Epithelial cell of prostate (primary cell): Measurements from ENCODE around the gene APRT.
"Not testable (repeated sequence)": the region's sequence is repeated elsewhere in the genome, so short reads cannot be mapped to it uniquely, and the experiment has no call there.

Experiments used
- DNase-seq: peaks from one replicate; pipeline ENCODE4 v3.0.0-alpha.2; 2011; ENCODE audit warnings: low read depth, low spot score
- H3K27ac ChIP-seq: fragments of 450-650 bp; 2 replicates; pipeline ENCODE4 v1.5.1; 2017; ENCODE audit warnings: mild to moderate bottlenecking

APRT gene

DNA sequence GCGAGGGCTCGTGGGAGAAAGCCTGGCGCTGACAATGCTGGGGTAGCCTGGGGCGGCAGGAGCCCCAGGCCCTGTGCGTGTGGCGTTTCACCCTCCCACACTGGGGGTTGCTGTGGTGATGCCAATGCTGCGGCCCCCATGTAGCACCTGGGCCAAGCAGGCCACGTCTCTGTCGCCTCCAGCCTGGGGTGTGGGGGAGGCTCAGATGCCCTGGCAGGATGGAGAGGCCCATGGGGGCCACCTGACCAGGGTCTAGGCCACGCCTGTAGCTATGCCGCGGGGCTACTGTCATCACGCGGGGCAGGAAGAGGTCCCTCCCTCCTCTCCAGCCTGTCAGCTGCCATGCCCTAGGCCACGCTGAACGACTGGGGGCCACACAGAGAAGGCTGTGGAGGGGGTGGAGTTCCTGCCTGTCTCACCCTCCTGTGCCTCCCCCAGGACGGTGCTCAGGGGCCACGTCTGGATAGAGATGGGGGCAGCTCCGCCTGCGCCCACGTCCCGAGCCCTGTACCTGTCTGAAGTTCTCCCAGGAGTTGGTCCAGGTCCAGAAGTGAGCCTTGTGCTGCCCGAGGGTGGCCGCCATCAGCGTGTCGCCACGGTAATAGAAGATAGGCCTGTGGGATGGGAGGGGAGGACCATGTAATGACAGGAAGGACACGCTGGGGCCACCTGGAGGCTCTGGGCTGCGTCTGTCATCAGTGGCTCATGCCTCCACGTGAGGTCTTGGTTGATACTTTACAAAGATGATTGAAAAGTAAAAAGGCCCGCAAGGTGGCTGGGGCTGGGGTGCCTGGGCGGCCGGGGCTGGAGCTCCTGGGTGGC lies 12.7 kb upstream of the APRT start:
- no peak overlapping the region for H3K27ac ChIP-seq
- DNase-seq = no peak

DNA sequence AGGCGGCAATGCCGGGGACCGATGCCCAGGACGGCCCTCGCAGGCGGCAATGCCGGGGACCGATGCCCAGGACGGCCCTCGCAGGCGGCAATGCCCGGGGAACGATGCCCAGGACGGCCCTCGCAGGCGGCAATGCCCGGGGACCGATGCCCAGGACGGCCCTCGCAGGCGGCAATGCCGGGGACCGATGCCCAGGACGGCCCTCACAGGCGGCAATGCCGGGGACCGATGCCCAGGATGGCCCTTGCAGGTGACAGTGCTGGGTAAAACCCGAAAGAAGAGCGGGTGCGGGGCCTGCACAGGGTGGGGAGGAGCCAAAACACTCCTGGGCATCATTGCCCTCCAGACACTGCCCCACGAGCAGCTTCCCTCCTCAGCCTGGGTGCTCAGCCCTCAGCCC lies 11.9 kb upstream of the APRT start:
- H3K27ac ChIP-seq, DNase-seq: not testable (repeated sequence)

GRCh38 chr16:88822281-88823040 lies 10.7 kb upstream of the APRT start:
- no peak for DNase-seq
- H3K27ac ChIP-seq = no peak overlapping the region

- H3K27ac ChIP-seq = no peak overlapping the region
These were observed 9.6 kb upstream of the APRT start for GRCh38 chr16:88821168-88821850.

GRCh38 chr16:88820385-88821025 lies 8.8 kb upstream of the APRT start:
- no peak overlapping the region for H3K27ac ChIP-seq
- DNase-seq = no peak

More at GRCh38 chr16:88821168-88821850, 9.6 kb upstream of the APRT start:
- no peak for DNase-seq

GRCh38 chr16:88819126-88819525 lies 7.4 kb upstream of the APRT start:
- DNase-seq = no peak
- no peak overlapping the region for H3K27ac ChIP-seq

DNA sequence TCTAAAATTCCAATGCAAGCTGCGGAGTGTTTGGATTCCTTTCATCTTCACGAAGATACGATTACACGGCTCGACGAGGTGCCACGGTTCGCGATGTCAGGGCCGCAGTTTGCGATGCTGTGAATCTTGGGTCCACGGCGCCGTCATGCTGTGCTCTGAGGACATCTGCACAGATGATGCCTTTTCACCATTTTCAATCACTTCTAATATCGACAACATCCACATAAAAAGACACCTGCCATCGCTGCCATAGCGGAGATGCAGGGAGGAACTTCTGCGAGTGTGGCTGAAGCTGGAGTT lies 6.8 kb upstream of the APRT start:
- H3K27ac ChIP-seq = no peak overlapping the region
- no peak for DNase-seq

DNA sequence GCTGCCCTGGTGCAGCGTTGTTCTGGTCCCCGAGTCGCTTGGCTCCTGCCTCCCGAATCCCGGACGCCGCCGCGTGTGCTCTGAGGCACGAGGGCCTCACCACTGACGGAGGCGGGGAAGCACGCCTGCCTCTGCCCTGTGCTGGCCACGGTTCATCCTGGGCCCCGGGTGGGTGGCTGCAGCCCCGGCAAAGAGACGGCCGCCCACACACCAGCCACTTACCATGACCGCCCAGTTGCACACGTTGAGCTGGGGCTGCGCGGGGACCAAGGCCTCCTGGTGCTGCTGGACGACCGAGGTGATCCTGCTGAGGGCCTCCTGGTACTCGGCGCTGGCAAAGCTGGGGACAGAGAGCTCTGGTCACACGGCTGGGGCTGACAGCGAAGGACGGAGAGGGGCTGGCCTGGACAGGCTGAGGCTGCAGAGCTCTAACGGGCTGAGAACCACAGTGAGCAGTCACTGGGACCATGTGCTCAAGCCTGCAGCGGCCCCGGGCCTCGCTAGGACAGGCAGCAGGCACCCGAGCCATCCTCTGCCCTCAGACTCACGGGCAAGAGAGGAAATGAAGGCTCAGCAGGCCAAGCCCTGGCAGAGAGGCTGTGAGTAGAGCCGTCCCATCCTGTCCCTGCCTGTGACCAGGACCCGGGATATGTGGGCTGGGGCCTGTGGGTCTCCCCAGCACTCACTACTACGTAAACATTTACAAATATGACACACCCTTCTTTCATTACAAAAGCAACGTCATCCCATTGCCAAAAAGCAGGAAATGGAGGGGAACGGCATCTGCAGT lies 6.3 kb upstream of the APRT start:
- no peak overlapping the region for H3K27ac ChIP-seq
- no peak for DNase-seq

DNA sequence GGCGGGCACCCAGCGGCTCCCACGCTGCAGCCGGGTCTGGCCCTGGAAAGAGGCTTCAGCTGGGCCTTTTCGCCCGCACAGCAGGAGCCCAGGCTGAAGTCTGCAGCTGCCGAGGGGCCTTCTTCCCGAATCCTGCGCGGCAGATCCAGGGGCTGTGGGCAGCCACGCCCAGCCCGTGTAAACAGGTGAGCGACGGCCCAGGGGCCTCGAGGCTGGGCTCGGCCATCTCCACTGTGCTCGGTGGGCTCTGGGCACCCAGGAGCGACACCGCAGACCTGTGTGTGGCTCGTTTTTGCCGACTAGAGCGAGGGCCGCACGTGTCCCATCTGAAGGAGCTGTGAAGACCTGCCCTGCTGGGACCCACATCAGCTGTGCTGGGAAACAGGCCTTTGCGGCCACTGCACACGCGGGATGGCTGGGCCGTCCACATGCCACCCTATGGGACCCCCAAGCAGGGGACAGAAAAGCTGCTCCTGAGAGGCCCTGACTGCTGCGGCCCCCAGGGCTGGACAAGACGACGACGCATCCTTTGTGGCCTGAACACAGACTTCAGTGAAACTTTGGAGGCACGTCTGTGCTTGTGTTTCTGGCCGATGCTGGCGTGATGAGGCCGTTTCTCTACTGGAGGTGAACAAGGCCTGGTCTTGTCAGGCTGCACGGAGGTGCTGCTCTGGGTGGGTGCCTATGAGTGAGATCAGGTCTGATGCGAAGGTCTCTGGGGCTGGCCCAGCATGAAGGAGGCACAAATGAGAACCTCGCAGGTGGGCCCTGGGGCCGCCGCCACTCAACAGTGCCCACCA lies 5.2 kb upstream of the APRT start:
- DNase-seq = no peak
- H3K27ac ChIP-seq = no peak overlapping the region

- DNase-seq = no peak
- H3K27ac ChIP-seq = no peak overlapping the region
These were observed 4.3 kb upstream of the APRT start for GRCh38 chr16:88815901-88816589.

DNA sequence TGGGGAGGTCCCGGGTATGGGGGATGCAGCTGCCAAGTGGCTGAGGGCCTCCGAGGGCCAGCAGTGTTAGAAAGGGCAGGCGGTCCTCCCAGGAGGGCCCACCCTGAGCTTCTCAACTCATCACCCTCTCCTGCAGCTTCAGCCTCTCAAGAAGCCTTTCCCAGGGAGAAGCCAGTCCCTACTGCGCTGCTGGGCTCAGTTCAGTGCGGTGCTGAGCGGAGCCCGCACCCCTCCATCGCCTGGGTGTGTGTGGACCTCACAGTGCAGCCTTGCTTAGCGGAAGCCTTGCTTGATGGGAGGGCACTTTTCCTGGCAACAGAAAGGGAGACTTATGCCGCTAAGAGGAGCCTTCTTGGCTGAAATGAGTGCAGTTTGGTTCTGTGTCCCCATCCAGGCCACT lies 3.5 kb upstream of the APRT start:
- DNase-seq = no peak
- no peak overlapping the region for H3K27ac ChIP-seq

DNA sequence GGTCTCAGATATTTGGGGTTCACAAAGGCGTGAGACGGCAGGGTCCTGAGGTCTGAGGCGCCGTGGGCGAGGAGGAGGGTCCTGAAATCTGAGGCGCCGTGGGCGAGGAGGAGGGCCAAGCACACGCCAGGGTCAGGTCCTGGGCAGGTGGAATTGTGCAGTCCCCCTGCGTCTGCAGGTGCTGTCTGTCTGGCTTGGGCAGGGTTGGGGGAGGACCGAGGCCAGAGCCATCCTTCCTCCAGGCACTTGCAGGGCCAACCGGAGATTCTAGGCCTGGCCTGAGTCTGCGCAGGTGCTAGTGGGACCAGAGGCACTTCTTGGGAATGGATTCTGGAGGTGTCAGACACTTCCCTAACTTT lies 2.4 kb upstream of the APRT start:
- no peak overlapping the region for H3K27ac ChIP-seq
- no peak for DNase-seq

- H3K27ac ChIP-seq = no peak overlapping the region
- DNase-seq = no peak
These were observed 1.8 kb upstream of the APRT start for GRCh38 chr16:88813269-88814143.

DNA sequence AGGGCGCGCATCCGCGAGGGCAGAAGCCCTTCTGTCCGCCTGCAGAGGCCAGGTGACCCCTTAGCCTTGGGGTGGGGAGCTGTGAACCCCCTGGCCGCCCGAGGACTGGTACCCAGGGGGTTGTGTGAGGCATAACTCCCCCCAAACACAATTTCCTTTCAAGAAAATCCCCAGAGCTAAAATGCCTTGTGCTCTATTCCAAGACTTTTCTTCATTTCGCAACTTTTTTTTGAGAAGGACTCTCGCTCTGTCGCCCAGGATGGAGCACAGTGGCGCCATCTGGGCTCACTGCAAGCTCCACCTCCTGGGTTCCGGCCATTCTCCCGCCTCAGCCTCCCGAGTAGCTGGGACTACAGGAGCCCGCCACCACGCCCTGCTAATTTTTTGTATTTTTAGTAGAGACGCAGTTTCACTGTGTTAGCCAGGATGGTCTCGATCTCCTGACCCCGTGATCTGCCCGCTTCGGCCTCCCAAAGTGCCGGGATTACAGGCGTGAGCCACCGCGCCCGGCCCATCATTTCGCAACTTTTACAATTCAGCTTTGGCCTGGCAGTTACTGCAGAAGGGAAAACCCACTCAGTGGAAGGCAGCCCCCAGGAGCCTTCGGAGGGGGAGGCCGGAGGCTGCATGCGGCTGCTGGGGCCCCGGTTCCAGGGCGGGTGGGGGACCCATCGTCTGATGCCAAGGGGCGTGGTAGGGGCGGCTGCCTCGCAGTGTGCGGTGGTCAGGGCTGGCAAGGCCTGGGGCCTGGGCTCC lies 963 bp upstream of the APRT start:
- no peak for DNase-seq
- peak overlapping the region; percentile 80 for H3K27ac ChIP-seq

DNA sequence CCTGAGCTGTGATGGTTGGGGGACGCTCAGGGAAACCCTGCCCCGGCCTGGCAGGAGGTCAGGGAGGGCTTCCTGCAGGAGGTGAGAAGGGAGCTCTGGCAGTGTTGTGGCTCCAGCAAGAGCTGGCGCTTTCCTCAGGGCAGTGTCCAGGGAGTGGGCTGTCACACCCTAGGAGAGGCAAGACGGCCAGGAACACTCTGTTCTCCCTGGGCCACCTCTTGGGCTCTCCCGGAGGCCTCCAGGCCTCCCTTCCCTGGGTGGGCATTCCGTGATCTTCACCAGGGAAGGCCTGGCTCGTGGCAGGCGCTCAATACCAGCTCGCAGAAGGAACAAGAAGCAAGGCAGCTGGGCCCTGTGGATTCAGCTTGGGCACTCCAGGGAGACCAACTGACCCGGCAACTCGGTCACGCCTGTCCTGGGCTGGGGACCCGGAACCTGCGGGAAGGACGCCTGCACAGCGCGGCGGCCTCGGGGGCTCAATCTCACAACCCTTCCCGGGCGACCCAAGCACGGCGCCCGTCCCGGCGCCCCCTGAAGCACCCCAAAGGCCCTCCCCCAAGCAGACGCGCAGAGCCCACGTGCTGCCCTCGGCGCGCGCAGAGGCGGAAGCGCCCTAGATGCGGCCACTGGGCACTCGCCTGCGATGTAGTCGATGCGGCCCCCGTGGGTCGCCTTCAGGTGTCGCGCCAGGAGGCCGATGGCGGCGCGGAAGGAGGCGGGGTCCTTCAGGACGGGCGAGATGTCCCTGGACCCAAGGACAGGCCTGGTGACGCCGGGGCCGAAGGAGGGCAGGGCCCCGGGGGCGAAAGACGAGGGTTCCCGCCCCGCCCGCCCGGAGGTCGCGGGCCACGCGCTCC lies 588 bp downstream of the APRT start:
- peak overlapping the region; percentile 80 for H3K27ac ChIP-seq
- DNase-seq = no peak
